HFFc6 (cell line): ENCODE data around the gene PDZD11. TPM values are rescaled to one million over a fixed set of nuclear protein-coding genes. Genes with fewer than 3 reads are reported as not detected.

Source experiments
- DNase-seq: peaks from one replicate; pipeline ENCODE4 v3.0.0-alpha.2; 2018
- H3K27ac Mint-ChIP-seq: 2 replicates; pipeline ENCODE4 v1.8.0; 2020; ENCODE audit warnings: mild to moderate bottlenecking, mixed read lengths
- H3K27me3 Mint-ChIP-seq: 2 replicates; pipeline ENCODE4 v1.8.0; 2021; ENCODE audit warnings: mild to moderate bottlenecking, moderate library complexity, mixed read lengths; ENCODE audit not compliant: insufficient read depth
- H3K36me3 Mint-ChIP-seq: 2 replicates; pipeline ENCODE4 v1.8.0; 2021; ENCODE audit warnings: low read depth, mixed read lengths
- H3K4me1 Mint-ChIP-seq: 2 replicates; pipeline ENCODE4 v1.8.0; 2020; ENCODE audit warnings: low read depth, mixed read lengths
- H3K4me3 Mint-ChIP-seq: 2 replicates; pipeline ENCODE4 v1.8.0; 2020; ENCODE audit warnings: mild to moderate bottlenecking, moderate library complexity, mixed read lengths
- H3K9me3 Mint-ChIP-seq: 2 replicates; pipeline ENCODE4 v1.8.0; 2020; ENCODE audit warnings: mild to moderate bottlenecking, mixed read lengths
- CTCF ChIP-seq: fragments of 200-600 bp; sonication (generic); IDR thresholded peaks from 2 replicates; pipeline ENCODE4 v1.5.0; 2021; ENCODE audit warnings: antibody characterized with exemption, mild to moderate bottlenecking
- long read RNA-seq: library from polyadenylated mRNA; unstranded; transcript quantifications from one replicate; pipeline ENCODE4 v2.0.0, GENCODE V29; 2019
- total RNA-seq, 6 experiments: library from RNA; stranded (reverse); fragmentation: NEBNext Ultra II Directional; extraction: Animal tissue kit (Norgen Biotek cat#: 25700); gene quantifications; 2 replicates in 1 of 6; 3 replicates in 5 of 6; pipeline ENCODE4 v1.2.3, GENCODE V29; 2021

PDZD11 gene
- 10 to 100 TPM; 72.7 to 89.5 (median 87.1) TPM for total RNA-seq
- long read RNA-seq, transcript PDZD11-201 (7 exons, 1,043 nt), result major isoform, 86 of 107 reads
- long read RNA-seq, transcript PDZD11-202 (8 exons, 784 nt), result minor isoform, 11 of 107 reads
- long read RNA-seq, partial matches to known transcripts, result 2 of 107 reads
- long read RNA-seq, other reads (novel, unspliced or antisense), result 8 of 107 reads

GRCh38 chrX:70289793-70290770 is at the start of gene PDZD11, which contains the start of gene KIF4A:
TSS of gene PDZD11 (minus strand) at chrX:70289927. CDS start at chrX:70289341, 586 bp downstream.
TSS of gene KIF4A (plus strand) at chrX:70290104. CDS start at chrX:70290459, 355 bp downstream.
- peak; percentile 78 for DNase-seq
- Mint-ChIP-seq H3K27ac (peak within 1 kb of the TSS; percentile 86), H3K36me3 (peaks cover 7% of the 10 kb centered on the region; the same call in 1 of the 2 replicates), H3K9me3 (no peaks in the 10 kb centered on the region), H3K27me3 (no peaks in the 10 kb centered on the region), H3K4me3 (peak within 1 kb of the TSS; percentile 95), H3K4me1 (peaks cover 32% of the 10 kb centered on the region)
- TF ChIP-seq CTCF, result no peak

GRCh38 chrX:70338290-70338689 is 48.6 kb upstream of the PDZD11 start:
- no peak overlapping the region for H3K27ac Mint-ChIP-seq
- no peak for TF ChIP-seq CTCF
- no peak for DNase-seq

GRCh38 chrX:70336767-70337166 is 47.0 kb upstream of the PDZD11 start:
- TF ChIP-seq CTCF, result no peak
- Mint-ChIP-seq H3K27me3 (no peaks in the 10 kb centered on the region), H3K4me3 (no peak overlapping the region), H3K36me3 (peaks cover 5% of the 10 kb centered on the region; the same call in 1 of the 2 replicates), H3K9me3 (no peaks in the 10 kb centered on the region), H3K27ac (no peak overlapping the region), H3K4me1 (no peaks in the 10 kb centered on the region)
- no peak for DNase-seq

More at GRCh38 chrX:70338290-70338689, 48.6 kb upstream of the PDZD11 start:
- no peaks in the 10 kb centered on the region for H3K4me1 Mint-ChIP-seq
- no peak overlapping the region for H3K4me3 Mint-ChIP-seq
- H3K27me3 Mint-ChIP-seq, result no peaks in the 10 kb centered on the region
- H3K9me3 Mint-ChIP-seq, result no peaks in the 10 kb centered on the region
- no peaks in the 10 kb centered on the region; the same call in 1 of the 2 replicates for H3K36me3 Mint-ChIP-seq

- peaks cover 5% of the 10 kb centered on the region; the same call in 1 of the 2 replicates for H3K36me3 Mint-ChIP-seq
- no peak overlapping the region for H3K27ac Mint-ChIP-seq
- H3K4me3 Mint-ChIP-seq, result no peak overlapping the region
- DNase-seq, result peak; percentile 0
- no peaks in the 10 kb centered on the region for H3K4me1 Mint-ChIP-seq
- H3K9me3 Mint-ChIP-seq, result no peaks in the 10 kb centered on the region
- TF ChIP-seq CTCF, result no peak
- H3K27me3 Mint-ChIP-seq, result no peaks in the 10 kb centered on the region
Observed at GRCh38 chrX:70332600-70332999, 42.9 kb upstream of the PDZD11 start.

GRCh38 chrX:70331161-70331560 is 41.4 kb upstream of the PDZD11 start:
- Mint-ChIP-seq H3K27ac (no peak overlapping the region), H3K9me3 (no peaks in the 10 kb centered on the region), H3K27me3 (no peaks in the 10 kb centered on the region), H3K36me3 (peaks cover 5% of the 10 kb centered on the region; the same call in 1 of the 2 replicates), H3K4me3 (no peak overlapping the region), H3K4me1 (peaks cover 8% of the 10 kb centered on the region; the same call in 1 of the 2 replicates)
- TF ChIP-seq CTCF, result no peak
- no peak for DNase-seq
